T-helper 22 cell (primary cell): Measurements from ENCODE around the gene EPN2.

Experiments used
- DNase-seq: peaks from one replicate; pipeline ENCODE4 v3.0.0-alpha.2; 2020; ENCODE audit warnings: low read depth

EPN2 gene

GRCh38 chr17:19331134-19331533, 94.0 kb downstream of the EPN2 start:
- DNase-seq = no peak

DNA sequence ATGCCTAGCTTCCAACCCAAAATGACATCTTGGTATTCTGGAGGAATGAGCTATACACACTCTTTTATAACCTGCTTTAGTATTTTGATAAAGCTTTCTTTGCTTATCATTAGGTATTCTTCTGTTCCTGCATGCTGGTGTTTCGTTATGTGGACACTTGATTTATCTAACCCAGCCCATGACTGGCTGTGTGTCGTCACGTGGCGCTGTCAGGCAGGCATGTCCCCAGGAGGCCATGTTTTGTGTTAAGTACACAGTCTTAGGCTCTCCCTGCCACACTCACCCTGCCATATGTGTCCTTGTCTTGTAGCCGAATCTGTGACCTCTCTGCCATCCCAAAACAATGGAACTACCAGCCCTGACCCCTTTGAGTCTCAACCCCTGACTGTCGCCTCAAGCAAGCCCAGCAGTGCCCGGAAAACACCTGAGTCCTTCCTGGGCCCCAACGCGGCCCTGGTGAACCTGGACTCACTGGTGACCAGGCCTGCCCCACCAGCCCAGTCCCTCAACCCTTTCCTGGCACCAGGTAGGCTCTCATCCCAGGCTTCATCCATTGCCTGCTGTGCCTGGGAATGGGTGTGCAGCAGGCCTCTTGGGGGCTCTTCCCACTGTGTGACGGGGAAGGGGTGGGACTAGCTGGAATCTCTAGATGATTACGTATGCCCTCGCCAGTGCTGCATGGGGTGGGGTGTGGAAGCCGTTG, 94.5 kb downstream of the EPN2 start:
- DNase-seq = no peak

DNA sequence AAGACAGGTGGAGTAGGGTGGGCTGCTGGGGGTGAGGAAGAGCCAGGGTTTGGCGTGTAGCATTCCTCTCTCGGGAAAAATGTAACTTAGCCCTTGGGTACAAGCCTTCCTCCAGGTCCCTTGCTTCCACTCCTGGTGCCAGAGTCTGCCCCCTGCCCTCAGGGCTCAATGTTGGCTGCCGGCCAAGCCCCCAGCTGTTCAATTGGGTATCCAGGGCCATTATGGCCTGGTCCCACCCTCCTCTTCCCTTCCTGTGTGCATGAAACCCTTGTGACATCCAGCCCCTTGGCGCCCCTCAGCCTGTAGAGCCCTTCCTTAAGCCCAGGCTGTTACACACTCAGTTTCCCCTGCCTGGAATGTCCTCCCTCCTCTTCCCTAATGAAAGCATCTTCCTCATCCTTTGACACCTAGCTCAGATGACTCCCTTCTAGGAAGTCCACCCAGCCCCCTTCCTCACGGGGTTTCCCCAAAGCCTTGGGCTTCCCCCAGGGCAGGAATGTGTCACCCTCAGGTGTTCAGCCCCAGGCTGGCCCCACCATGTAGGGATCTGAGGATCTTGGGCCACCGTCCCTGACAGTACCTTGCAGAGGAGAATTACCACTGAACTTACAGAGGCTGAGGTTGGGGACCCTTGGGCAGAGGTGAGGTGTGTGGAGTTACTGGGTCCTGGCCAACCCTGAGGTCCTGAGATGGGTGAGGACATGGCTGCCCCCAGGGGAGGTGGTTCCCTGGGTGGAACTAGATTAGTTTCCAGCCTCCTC, 95.4 kb downstream of the EPN2 start:
- no peak for DNase-seq

DNA sequence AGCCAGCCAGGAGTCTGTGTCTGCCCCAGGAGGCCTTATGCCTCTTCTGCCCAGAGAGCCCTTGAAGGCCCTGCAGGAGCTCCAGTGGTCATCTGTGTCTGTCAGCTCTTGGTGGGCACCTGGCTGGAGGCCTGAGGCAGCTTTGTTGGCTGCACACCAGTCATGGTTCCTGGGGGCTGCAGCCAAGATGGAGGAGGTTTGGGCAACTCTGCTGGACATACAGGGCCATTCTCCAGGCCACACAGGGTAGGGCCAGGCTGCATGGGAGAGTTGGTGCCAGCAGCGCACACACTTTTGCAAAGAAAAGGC, 95.9 kb downstream of the EPN2 start:
- no peak for DNase-seq

DNA sequence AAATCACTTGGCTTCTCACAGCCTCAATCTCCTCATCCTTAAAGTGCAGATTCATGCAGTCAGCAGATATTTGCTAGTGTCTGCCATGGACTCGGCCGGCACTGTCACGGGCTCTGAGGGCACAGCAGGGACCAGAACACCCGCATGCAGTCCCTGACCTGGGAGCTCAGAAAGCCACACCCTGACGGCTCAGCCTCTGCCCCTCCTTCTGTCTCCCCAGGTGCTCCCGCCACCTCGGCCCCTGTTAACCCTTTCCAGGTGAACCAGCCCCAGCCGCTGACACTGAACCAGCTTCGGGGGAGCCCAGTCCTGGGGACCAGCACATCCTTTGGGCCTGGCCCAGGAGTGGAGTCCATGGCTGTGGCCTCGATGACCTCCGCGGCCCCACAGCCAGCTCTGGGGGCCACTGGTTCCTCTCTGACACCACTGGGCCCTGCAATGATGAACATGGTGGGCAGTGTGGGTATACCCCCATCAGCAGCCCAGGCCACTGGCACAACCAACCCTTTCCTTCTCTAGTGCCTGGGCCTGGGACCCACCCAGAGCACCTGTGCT, 96.6 kb downstream of the EPN2 start:
- DNase-seq = no peak

- no peak for DNase-seq
Observed at GRCh38 chr17:19334331-19334730, 97.2 kb downstream of the EPN2 start.

GRCh38 chr17:19335951-19336631, 98.9 kb downstream of the EPN2 start:
- DNase-seq = no peak

- no peak for DNase-seq
Observed at GRCh38 chr17:19336938-19337711, 100.0 kb downstream of the EPN2 start.

DNA sequence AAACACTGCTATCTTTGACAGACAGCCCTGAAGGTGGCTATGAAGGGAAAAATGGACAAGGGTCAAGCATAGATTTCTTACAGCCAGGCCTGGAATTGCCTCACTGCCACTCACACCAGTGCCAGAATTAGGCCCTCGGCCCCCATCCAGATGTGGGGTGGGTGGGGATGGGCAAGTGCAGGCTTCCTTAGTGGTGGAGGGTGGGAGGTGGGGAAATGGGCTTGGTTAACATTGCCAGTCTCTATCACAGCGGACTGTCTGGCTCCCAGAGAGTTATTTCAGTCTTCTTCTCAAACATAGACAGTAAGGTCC, 100.5 kb downstream of the EPN2 start:
- DNase-seq = no peak

DNA sequence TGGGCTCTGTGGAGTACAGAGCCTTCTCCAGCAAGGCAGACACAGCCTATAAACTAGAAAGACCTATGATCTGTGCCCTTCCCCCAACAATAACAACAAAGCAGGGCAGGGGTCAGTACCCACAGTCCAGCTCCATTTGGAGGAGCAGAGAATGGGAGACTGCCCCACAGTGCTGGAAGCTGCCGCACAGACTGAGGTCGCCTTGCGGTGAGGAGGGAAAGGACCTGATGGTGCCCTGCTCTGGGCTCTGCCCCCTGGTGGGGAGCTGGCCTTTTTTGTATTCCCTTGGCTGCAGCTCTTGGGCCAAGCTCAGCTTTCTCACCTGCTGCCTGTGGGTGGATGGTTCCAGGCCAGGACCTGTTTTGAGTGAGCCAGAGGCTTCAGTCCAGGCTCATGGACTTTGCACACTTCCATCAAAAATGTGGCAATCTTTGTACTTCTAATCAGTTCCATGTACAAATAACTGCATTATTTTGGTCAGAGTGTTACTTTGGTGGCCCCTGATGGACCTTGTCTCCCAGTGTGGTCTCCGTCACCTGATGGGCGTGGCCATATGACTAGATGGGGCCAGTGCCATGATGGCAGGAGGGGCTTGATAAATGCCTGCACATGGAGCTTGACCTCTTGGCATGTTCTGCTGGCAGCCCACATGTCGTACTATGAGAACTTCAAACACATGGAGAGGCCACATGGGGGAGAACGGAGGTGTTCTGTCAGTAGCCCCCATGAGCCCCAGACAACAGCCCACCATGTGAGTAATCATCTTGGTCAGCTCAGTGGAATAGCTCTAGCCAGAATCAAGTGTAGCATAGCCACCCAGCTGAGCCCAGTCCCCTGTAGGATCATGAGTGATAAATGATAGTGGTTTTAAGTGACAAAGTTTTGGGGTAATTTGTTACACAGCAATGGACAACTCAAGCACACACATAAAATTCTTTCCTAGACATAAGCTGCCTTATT, 101.1 kb downstream of the EPN2 start:
- peak; percentile 38 for DNase-seq

DNA sequence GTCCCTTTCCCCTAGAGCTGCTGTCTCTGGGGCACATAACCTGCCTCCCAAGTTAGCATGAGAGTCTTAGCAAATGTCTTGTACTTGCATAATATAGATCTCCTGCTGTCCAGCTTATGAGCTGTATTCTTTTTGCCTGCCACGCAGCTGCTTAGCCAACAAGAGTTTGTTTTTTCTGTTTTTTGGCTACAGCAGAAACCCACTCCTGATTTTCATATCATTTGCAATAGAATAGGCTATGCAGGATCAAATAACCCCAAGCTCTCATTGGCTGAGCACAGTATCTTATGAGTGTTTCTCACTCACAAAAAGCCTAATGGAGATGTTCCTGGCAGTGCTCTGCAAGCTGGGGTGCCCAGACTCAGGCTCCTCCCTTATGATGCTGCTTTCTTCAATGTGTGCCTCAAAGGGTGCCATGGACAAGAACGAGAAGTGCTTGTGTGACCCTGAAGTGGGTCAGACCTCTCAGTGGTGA, 102.2 kb downstream of the EPN2 start:
- DNase-seq = no peak

GRCh38 chr17:19341211-19341631, 104.1 kb downstream of the EPN2 start:
- DNase-seq = no peak

GRCh38 chr17:19341641-19342610, 104.8 kb downstream of the EPN2 start:
- no peak for DNase-seq

DNA sequence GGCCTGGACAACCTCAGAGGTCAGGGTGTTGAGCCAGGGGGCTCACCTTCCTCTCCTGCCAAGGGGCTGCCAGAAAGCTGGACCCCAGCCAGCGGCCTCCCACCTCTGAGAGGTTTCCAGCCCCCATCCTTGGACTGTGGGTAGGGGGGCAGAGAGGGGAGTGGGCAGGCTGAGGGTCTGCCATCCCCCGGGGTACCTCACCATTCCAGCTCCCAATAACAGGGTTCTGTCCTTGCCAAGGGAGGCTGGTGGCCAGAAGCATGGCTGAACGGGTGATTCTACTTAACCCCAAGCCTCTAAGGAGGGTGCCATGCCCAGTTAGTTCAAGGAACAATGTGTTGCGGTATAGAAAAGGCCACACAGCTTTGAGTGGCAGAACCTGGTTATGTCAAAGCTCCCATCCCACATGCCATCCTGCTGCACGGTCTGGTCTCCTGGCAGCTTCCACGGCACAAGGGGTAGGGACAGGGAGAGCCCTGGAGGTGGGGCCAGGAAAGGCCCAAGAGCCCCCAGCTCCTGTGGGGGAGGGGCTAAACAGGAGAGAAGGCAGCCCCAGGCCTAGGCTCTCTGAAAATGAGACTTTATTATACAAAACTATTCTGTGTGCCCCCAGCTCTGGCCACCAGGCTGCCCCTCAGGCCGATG, 105.6 kb downstream of the EPN2 start:
- DNase-seq = no peak

GRCh38 chr17:19343256-19343630, 106.1 kb downstream of the EPN2 start:
- DNase-seq = no peak

DNA sequence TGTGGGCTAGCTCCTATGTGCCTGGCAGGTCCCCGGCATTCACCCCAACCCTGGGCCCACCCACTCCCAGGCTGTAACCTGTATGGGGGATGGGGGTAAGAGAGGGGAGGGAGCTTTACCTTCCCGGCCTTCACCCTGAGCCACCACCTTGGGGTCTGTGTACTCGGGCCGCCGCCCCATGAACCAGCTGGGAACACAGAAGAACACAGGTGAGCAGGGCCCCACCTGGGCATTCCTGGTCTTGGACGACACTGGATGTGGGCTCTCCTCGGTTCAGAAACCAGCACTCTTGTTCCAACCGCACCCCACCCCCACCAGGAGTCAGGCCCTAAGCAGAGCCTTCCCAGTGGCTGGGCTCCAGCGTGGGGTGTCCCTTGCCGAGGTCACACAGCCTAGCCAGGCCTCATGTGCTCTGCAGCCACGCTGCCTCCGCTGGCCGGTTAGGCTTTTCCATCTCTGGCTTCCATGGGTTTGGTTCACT, 106.5 kb downstream of the EPN2 start:
- DNase-seq = no peak

- DNase-seq = no peak
Observed at GRCh38 chr17:19344311-19345066, 107.3 kb downstream of the EPN2 start.

GRCh38 chr17:19345067-19345460, 107.9 kb downstream of the EPN2 start:
- DNase-seq = no peak
